WTC11 (cell line): ENCODE results near the gene KCNIP3.

ENCODE experiments used
- ATF2 ChIP-seq: sonication (generic); formaldehyde crosslinking; IDR thresholded peaks from 2 replicates; pipeline ENCODE4 v1.8.1; 2022; ENCODE audit warnings: low read depth, missing genetic modification reagents, borderline replicate concordance
- CTCF ChIP-seq: fragments of 200-600 bp; IDR thresholded peaks from 2 replicates; pipeline ENCODE4 v1.8.0; 2022; ENCODE audit warnings: antibody characterized with exemption
- ELF4 ChIP-seq: sonication (generic); formaldehyde crosslinking; IDR thresholded peaks from 2 replicates; pipeline ENCODE4 v1.8.1; 2022; ENCODE audit warnings: low read depth, mild to moderate bottlenecking, moderate library complexity, missing genetic modification reagents
- MAX ChIP-seq: sonication (generic); formaldehyde crosslinking; IDR thresholded peaks from 2 replicates; pipeline ENCODE4 v1.8.0; 2022; ENCODE audit warnings: mild to moderate bottlenecking, missing genetic modification reagents
- NR1H2 ChIP-seq: sonication (generic); formaldehyde crosslinking; IDR thresholded peaks from 2 replicates; pipeline ENCODE4 v1.9.0; 2021; ENCODE audit warnings: mild to moderate bottlenecking, moderate library complexity, missing genetic modification reagents
- TF ChIP-seq, protein P1 (sequence below): sonication (generic); formaldehyde crosslinking; conservative IDR thresholded peaks from 2 replicates; pipeline ENCODE4 v1.8.1; 2022; ENCODE audit warnings: mild to moderate bottlenecking, missing genetic modification reagents
- TF ChIP-seq, protein P2 (sequence below): sonication (generic); formaldehyde crosslinking; IDR thresholded peaks from 2 replicates; pipeline ENCODE4 v1.8.0; 2023; ENCODE audit warnings: missing genetic modification reagents, mild to moderate bottlenecking, borderline replicate concordance

- TF ChIP-seq CTCF (no peak), MAX (CRISPR knock-in tag) (no peak), ELF4 (no peak), NR1H2 (no peak), ATF2 (CRISPR knock-in tag) (no peak)
- TF ChIP-seq, protein P1, sequence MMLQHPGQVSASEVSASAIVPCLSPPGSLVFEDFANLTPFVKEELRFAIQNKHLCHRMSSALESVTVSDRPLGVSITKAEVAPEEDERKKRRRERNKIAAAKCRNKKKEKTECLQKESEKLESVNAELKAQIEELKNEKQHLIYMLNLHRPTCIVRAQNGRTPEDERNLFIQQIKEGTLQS = no peak
- TF ChIP-seq, protein P2, sequence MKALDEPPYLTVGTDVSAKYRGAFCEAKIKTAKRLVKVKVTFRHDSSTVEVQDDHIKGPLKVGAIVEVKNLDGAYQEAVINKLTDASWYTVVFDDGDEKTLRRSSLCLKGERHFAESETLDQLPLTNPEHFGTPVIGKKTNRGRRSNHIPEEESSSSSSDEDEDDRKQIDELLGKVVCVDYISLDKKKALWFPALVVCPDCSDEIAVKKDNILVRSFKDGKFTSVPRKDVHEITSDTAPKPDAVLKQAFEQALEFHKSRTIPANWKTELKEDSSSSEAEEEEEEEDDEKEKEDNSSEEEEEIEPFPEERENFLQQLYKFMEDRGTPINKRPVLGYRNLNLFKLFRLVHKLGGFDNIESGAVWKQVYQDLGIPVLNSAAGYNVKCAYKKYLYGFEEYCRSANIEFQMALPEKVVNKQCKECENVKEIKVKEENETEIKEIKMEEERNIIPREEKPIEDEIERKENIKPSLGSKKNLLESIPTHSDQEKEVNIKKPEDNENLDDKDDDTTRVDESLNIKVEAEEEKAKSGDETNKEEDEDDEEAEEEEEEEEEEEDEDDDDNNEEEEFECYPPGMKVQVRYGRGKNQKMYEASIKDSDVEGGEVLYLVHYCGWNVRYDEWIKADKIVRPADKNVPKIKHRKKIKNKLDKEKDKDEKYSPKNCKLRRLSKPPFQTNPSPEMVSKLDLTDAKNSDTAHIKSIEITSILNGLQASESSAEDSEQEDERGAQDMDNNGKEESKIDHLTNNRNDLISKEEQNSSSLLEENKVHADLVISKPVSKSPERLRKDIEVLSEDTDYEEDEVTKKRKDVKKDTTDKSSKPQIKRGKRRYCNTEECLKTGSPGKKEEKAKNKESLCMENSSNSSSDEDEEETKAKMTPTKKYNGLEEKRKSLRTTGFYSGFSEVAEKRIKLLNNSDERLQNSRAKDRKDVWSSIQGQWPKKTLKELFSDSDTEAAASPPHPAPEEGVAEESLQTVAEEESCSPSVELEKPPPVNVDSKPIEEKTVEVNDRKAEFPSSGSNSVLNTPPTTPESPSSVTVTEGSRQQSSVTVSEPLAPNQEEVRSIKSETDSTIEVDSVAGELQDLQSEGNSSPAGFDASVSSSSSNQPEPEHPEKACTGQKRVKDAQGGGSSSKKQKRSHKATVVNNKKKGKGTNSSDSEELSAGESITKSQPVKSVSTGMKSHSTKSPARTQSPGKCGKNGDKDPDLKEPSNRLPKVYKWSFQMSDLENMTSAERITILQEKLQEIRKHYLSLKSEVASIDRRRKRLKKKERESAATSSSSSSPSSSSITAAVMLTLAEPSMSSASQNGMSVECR = no peak
Observed at GRCh38 chr2:95333056-95333455, 35.9 kb downstream of the KCNIP3 start.
